ENCODE data around the gene CEP104. TPM values are rescaled to one million over a fixed set of nuclear protein-coding genes. Genes with fewer than 3 reads are reported as not detected.

CEP104 gene
- polyA plus RNA-seq, 1 donor = 51.5 TPM

GRCh38 chr1:3869751-3870301 is 12.8 kb upstream of the CEP104 start:
- DNase-seq = no peak

GRCh38 chr1:3868464-3869006 is 11.5 kb upstream of the CEP104 start:
- DNase-seq = no peak

GRCh38 chr1:3865606-3866160 is 8.7 kb upstream of the CEP104 start:
- DNase-seq = no peak

- DNase-seq = no peak
These were observed 7.9 kb upstream of the CEP104 start for GRCh38 chr1:3864884-3865283.

DNA sequence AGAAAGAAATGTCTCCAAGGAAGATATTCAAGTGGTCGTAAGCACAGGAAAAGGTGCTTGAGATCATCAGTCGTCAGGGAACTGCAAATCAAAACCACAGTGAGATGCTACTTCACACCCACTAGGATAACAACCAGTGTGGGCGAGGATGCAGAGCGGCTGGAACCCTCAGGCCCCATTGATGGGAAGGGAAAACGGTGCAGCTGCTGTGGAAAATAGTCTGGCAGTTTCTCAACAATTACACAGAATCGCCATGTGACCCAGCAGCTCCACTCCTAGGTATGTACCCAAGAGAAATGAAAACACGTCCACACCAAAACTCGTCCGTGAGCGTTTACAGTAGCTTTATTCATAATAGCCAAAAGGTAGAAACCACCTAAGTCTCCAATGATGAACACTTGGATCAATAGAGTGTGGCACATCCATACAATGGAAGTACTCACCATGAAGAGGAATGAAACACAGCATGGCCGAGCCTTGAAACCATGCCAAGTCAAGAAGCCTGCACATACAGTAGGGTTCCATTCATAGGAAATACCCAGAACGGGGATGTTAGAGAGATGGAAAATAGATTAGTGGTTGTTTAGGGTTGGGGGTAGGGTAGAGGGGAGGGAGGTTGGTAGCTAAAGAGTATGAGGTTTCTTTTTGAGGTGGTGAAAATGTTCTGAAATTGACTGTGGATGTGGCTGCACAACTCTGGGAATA is 6.4 kb upstream of the CEP104 start:
- no peak for DNase-seq

DNA sequence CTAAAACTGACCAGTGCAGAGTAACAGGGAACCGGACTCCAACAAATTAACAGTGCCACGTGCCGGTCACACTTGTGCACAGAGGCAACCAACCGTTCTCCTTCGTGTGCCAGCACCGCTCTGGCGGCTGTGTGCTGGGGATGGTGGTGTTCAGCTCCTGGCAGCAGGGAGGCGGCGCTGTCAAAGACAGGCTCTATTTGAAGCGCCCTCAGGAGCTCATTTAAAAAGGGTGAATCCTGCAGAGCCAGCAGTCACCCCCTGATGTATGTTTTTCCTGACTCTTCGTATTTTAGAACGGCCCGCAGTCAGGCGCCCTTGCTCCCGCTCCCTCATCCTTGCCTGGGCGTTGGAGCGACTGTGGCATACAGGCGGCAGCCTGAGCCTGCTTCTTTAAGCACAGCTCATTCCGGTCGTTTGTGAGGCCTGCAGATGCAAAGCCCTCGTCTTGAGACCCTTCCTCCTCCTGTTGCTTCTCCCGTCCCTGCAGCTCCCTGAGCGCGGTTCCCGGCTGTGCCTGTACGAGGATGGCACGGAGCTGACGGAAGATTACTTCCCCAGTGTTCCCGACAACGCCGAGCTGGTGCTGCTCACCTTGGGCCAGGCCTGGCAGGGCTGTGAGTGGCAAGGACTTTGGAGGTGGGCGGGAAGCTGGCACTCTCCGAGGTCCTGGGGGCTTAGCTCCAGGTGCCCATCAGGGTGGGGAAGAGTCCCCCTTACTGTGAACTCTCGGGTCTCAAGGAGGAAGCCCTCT is 1.4 kb upstream of the CEP104 start:
- no peak for DNase-seq

DNA sequence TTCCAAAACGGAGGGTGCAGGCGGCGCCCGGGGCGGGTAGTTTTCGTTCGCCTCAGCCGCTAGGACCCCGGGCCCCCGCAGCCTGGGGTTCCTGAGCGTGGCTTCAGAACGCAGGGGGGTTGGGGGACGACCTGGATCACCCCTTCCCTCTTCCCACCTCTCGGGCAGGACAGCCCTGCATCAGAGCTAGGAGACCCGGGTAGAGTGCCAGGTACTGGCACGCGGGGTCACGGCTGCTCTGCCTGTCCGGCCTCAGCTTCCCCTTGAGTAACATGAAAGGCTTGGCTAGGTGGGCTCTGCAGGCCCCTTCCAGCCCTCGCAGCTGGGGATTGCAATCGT is 749 bp upstream of the CEP104 start:
- DNase-seq = no peak

GRCh38 chr1:3852711-3853485 is 4.1 kb downstream of the CEP104 start:
- no peak for DNase-seq

DNA sequence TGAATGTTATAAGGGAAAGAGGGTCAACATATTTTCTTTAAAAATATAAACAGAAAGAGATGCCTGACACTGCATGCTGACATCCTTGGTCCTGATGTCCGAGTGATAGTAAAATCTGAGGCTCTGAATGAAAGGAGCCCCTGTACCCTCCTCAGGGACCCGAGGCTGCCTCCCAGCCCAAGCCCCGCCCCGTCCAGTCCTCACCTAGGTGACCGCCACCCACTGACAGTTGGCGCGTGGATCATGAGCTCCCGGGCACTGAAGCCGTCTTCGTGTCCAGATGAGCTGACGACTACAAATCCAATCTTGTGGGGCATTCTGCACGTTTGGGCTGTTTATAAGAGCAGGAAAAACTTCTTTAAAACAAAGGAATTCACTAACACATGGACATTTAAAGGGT is 4.9 kb downstream of the CEP104 start:
- no peak for DNase-seq

DNA sequence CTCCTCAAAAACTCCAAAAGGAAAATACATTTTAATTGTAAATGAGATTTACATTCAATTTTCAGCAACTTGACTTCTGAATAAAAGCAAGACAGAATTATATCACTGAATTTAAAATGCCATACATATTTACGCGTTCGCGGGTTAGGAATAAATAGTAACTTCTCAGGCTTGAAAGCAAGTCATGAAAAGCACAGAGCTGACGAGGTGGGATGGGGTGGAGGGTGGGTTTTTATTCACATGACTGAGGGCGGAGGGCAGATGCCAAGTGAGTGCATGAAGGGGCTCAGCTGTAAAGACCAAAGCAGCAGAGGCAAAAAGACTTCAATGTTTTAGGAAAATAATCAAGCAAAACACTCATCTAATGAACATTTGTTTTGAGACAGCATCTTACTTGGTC is 5.7 kb downstream of the CEP104 start:
- no peak for DNase-seq

DNA sequence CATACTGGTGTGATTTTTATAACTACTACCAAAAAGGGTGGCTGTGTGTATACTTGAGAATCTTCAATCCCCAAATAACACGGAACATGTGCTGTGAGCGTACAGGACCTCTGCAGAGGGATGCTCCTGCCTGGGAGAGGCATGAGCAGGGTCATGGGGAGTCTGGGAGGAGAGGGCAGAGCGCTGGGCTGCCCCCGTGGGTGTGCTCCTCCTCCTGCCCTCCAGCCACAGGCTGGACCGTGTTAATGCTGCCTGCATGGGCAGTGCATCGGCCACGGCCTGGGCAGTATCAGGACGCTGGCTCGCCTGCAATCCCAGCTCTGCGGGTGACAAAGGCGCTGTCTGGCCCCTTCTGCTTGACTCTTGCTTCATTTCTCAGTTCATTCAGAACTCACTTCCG is 6.2 kb downstream of the CEP104 start:
- no peak for DNase-seq

DNA sequence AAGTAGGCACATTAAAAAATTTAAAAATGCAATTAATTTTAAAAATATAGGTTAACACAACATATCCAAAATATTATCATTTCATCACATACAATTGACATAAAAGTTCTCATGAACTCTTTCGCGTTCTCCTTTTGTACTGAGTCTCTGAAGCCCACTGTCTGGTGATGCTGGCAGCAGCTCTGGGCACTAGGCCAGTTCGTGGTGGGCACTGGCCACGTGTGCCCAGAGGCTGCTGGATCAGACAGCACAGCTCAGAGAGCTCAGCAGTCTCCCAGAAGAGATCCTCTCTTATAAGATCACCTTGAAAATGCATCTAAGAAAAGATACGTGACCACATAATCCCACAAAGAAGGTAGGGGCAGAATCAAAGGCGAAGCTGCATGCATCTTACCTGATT is 9.9 kb downstream of the CEP104 start:
- no peak for DNase-seq

DNA sequence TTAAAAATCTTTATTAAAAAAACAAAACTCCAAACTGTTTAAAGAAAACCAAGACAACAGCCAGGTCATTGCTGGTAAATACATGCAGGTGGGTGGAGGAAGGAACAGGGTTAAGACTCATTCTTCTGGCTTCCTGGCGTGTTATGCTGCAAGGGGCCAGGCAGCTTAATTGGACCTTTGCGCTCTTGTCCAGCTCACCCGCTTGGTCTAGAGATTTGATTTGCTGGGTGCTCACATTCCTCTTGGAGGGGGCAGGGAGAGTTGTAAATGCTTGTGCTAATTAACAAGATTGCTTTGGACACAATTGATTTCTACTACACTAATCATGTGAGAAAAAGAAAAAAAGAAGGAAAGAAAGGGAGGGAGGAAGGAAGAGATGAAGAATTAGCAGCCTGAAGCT is 10.5 kb downstream of the CEP104 start:
- no peak for DNase-seq

- no peak for DNase-seq
These were observed 14.1 kb downstream of the CEP104 start for GRCh38 chr1:3842912-3843311.

DNA sequence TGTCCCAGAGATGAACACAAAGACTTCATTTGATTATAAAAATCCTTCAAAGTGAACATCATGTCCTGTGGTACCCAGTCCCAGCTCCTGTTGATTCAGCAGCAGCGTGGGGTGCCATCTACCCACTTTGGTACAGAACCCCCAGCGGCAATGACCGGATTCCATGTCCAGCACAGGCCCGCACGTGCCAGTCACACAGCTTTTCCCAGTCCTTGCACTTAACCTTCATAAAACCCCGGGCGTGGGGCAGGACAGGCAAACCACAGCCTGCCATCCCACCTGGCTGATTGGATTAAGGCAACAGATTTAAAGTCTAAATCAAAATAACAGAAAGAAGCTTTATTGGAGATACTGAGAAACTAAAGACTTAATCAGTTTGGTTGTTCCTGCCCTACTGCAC is 15.5 kb downstream of the CEP104 start:
- no peak for DNase-seq

- DNase-seq = no peak
These were observed 18.2 kb downstream of the CEP104 start for GRCh38 chr1:3838788-3839187.

GRCh38 chr1:3837685-3838084 is 19.3 kb downstream of the CEP104 start:
- no peak for DNase-seq

- DNase-seq = no peak
These were observed 19.8 kb downstream of the CEP104 start for GRCh38 chr1:3837200-3837599.

DNA sequence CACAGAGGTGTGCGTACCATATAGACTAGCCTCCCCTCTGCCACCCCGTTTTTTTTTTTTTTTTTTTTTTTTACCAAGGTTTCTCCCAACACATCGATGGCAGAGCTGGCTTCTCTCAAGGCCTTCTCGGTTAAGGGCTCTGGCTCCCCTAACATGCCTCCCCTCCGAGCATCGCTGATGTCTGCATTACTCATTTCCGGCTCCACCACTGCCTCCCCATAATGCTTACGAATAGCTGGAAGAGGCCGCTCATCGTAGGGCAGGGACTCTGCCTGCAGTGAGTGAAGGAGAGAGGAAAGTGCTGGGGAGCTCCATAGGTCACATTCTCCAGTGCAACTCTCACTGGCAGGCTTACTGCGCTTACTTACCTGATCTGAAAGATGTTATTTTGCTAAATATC is 20.6 kb downstream of the CEP104 start:
- DNase-seq = no peak

- DNase-seq = no peak
These were observed 22.3 kb downstream of the CEP104 start for GRCh38 chr1:3834701-3835100.

- DNase-seq = no peak
These were observed 25.3 kb downstream of the CEP104 start for GRCh38 chr1:3831689-3832088.

DNA sequence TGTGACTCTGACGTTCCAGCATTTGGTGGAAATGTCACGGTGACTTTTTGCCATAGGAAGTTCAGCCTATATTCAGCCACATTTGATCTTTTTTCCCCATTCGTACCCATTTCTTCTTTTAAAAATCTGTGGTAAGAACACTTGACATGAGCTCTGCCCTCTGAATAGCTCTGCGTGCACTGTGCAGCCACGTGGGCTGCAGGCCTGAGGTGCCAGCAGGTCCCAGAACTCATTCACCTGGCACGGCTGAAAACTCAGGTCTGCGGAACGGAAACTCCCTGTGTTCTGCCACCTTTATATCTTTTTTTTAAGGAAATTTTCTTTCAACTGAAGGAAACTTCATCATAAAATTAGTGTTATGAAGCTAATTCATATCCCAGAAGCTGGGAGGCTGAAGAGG is 28.6 kb downstream of the CEP104 start:
- no peak for DNase-seq
